HepG2 (cell line): ENCODE results near the gene GPX7. TPM values are rescaled to one million over a fixed set of nuclear protein-coding genes. Genes with fewer than 3 reads are reported as not detected.
A peak's percentile ranks its signal among the peaks of the same experiment; 100 is the strongest.

Experiments
- HIVEP1 ChIP-seq: sonication (generic); formaldehyde crosslinking; IDR thresholded peaks from 2 replicates; pipeline ENCODE4 v1.4.0; 2020; ENCODE audit warnings: mild to moderate bottlenecking, missing genetic modification reagents
- KDM4B ChIP-seq: sonication (generic); formaldehyde crosslinking; IDR thresholded peaks from 2 replicates; pipeline ENCODE4 v1.4.0; 2020; ENCODE audit warnings: missing genetic modification reagents
- KLF13 ChIP-seq: sonication (generic); formaldehyde crosslinking; IDR thresholded peaks from 2 replicates; pipeline ENCODE4 v1.4.0; 2020; ENCODE audit warnings: mild to moderate bottlenecking, missing genetic modification reagents
- NCOA1 ChIP-seq: sonication (generic); formaldehyde crosslinking; IDR thresholded peaks from 2 replicates; pipeline ENCODE4 v1.9.0; 2021; ENCODE audit warnings: missing genetic modification reagents
- POLR2AphosphoS2 ChIP-seq: IDR thresholded peaks from 2 replicates; pipeline ENCODE4 v1.6.1; 2011; ENCODE audit warnings: low read depth, low read length, improper control_type of control experiment
- RAD51 ChIP-seq: fragments of 450-650 bp; IDR thresholded peaks from 2 replicates; pipeline ENCODE4 v1.6.1; 2016; ENCODE audit warnings: borderline replicate concordance
- RARA ChIP-seq: IDR thresholded peaks from 2 replicates; pipeline ENCODE4 v1.6.1; 2016; ENCODE audit warnings: missing genetic modification reagents, missing compliant biosample characterization
- RBFOX2 ChIP-seq: fragments of 200-400 bp; formaldehyde crosslinking; IDR thresholded peaks from 2 replicates; pipeline ENCODE4 v1.6.1; 2017; ENCODE audit warnings: low read depth, mild to moderate bottlenecking, low read length
- SETDB1 ChIP-seq: sonication (generic); formaldehyde crosslinking; IDR thresholded peaks from 2 replicates; pipeline ENCODE4 v1.5.1; 2020; ENCODE audit warnings: missing genetic modification reagents, mild to moderate bottlenecking, borderline replicate concordance
- SIX4 ChIP-seq: sonication (generic); formaldehyde crosslinking; IDR thresholded peaks from 2 replicates; pipeline ENCODE4 v1.4.0; 2020; ENCODE audit warnings: missing genetic modification reagents
- SRSF4 ChIP-seq: fragments of 200-400 bp; formaldehyde crosslinking; IDR thresholded peaks from one replicate; pipeline ENCODE4 v1.6.1; 2018; ENCODE audit warnings: mild to moderate bottlenecking, low read depth, low read length, moderate library complexity; ENCODE audit not compliant: poor library complexity, severe bottlenecking
- XRCC5 ChIP-seq: fragments of 200-400 bp; formaldehyde crosslinking; optimal IDR thresholded peaks from 2 replicates; pipeline ENCODE3; 2017; ENCODE audit warnings: mild to moderate bottlenecking, low read length
- YY1 ChIP-seq: IDR thresholded peaks from 2 replicates; pipeline ENCODE4 v1.6.1; 2011; ENCODE audit warnings: low read length, low read depth, moderate library complexity, mild to moderate bottlenecking; ENCODE audit not compliant: insufficient read depth, insufficient replicate concordance
- ZBED4 ChIP-seq: sonication (generic); formaldehyde crosslinking; IDR thresholded peaks from 2 replicates; pipeline ENCODE4 v1.4.0; 2020; ENCODE audit warnings: missing genetic modification reagents, borderline replicate concordance
- ZNF33A ChIP-seq: sonication (generic); formaldehyde crosslinking; IDR thresholded peaks from 2 replicates; pipeline ENCODE4 v1.5.1; 2020; ENCODE audit warnings: missing genetic modification reagents, mild to moderate bottlenecking, moderate library complexity, borderline replicate concordance
- ZNF567 ChIP-seq: sonication (generic); formaldehyde crosslinking; IDR thresholded peaks from 2 replicates; pipeline ENCODE4 v1.8.1; 2023; ENCODE audit warnings: mild to moderate bottlenecking, missing genetic modification reagents, borderline replicate concordance
- ZNF7 ChIP-seq: IDR thresholded peaks from 2 replicates; pipeline ENCODE4 v1.6.1; 2016; ENCODE audit warnings: missing biosample characterization, missing genetic modification reagents
- ZNF724P ChIP-seq: sonication (generic); formaldehyde crosslinking; IDR thresholded peaks from 2 replicates; pipeline ENCODE4 v1.8.0; 2022; ENCODE audit warnings: missing genetic modification reagents, borderline replicate concordance
- polyA plus RNA-seq, 8 experiments: library from polyadenylated mRNA; depleted of rRNA in 3 of 8; stranded (reverse) in 7 of 8; unstranded in 1 of 8; fragments of >200 nt; fragmentation: Illumina TruSeq in 4 of 8; extraction: Trizol in 4 of 8; gene quantifications; 2 replicates each; pipeline versions ENCODE4 v1.2.1 to v1.2.3, GENCODE V29; 2011 to 2016; ENCODE audit warnings: low read depth in 4 of 8, missing spikeins in 1 of 8, mixed read lengths in 1 of 8; ENCODE audit not compliant: insufficient read depth in 1 of 8
- total RNA-seq, 5 experiments: library from RNA; depleted of rRNA; stranded (reverse); fragments of >200 nt; fragmentation: Illumina TruSeq; extraction: Trizol; gene quantifications; 2 replicates each; pipeline ENCODE4 v1.2.3, GENCODE V29; 2016; ENCODE audit warnings: low read depth in 1 of 5
- TF ChIP-seq, protein P1 (sequence below): sonication (generic); formaldehyde crosslinking; IDR thresholded peaks from 2 replicates; pipeline ENCODE4 v1.4.0; 2020; ENCODE audit warnings: mild to moderate bottlenecking, missing genetic modification reagents
- TF ChIP-seq, protein P2 (sequence below): sonication (generic); formaldehyde crosslinking; IDR thresholded peaks from 2 replicates; pipeline ENCODE4 v1.4.0; 2020; ENCODE audit warnings: missing genetic modification reagents
- TF ChIP-seq, protein P3 (sequence below): sonication (generic); formaldehyde crosslinking; IDR thresholded peaks from 2 replicates; pipeline ENCODE4 v1.8.1; 2022; ENCODE audit warnings: low read depth, mild to moderate bottlenecking, missing genetic modification reagents

The GPX7 gene
- total and polyA plus RNA-seq, 2 of the 13 experiments (the other 11 are each of a cell fraction or from before 2014, with no cell fraction given): 14.1 to 16.2 TPM

DNA sequence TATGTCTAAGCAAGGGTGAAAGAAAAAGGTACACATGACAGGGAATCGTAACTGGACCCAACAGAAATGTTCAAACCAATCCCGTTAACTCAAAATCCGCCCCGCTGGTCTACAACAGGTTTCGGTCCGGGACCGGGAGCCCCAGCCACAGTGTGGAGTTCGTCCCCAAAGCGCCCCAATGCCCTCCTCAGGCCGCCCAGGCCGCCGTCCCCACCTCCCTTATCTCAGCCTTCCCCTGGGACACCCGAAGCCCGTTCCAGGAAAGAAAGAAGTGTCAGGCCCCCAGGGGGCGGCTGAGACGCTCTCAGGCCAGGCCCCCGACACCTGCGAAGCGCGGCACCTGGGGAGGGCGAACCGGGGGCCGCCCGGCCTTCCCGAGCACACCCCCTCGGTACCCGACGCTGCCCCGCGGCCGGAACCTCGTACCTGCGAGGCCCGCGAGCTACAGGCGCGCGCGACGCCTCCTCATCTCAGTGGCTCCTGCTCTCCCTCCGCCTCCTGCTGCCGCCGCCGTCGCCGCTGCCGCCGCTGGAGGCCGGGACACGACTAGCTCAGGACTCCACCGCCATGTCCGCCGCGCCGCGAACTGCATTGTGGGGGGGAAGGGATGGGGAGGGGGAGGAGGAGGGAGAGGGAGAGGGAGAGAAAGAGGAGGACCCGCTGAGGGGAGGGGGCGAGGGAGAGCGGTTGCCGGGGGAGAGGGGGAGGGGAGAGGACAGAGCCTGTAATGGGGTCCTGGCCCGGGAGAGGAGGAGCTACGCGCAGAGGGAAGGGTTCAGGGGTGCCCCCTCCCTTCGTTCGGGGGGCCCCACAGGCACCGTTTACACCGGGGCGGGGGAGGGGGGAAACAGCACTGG is 49.4 kb upstream of the GPX7 start, which contains the start of gene TUT4 (continued):
- TF ChIP-seq POLR2AphosphoS2 (no peak), HIVEP1 (CRISPR knock-in tag) (peak; percentile 61; the same call in 1 of the 2 replicates), KLF13 (CRISPR knock-in tag) (0 out of 2 replicates have a peak, but pooled peaks have one; percentile 17), YY1 (peak; percentile 88), RBFOX2 (peak; percentile 81), RARA (CRISPR knock-in tag) (peak; percentile 23; the same call in 1 of the 2 replicates), KDM4B (CRISPR knock-in tag) (peak; percentile 2; the same call in 1 of the 2 replicates), ZBED4 (CRISPR knock-in tag) (no peak), ZNF567 (CRISPR knock-in tag) (no peak), XRCC5 (no peak), ZNF7 (CRISPR knock-in tag) (no peak), ZNF33A (CRISPR knock-in tag) (0 out of 2 replicates have a peak, but pooled peaks have one; percentile 10), SETDB1 (CRISPR knock-in tag) (no peak), SRSF4 (no peak), RAD51 (no peak), SIX4 (CRISPR knock-in tag) (no peak), NCOA1 (CRISPR knock-in tag) (peak; percentile 82), ZNF724P (no peak)
- TF ChIP-seq, protein P1, sequence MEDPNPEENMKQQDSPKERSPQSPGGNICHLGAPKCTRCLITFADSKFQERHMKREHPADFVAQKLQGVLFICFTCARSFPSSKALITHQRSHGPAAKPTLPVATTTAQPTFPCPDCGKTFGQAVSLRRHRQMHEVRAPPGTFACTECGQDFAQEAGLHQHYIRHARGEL (CRISPR knock-in tag): 0 out of 2 replicates have a peak, but pooled peaks have one; percentile 57
- TF ChIP-seq, protein P2, sequence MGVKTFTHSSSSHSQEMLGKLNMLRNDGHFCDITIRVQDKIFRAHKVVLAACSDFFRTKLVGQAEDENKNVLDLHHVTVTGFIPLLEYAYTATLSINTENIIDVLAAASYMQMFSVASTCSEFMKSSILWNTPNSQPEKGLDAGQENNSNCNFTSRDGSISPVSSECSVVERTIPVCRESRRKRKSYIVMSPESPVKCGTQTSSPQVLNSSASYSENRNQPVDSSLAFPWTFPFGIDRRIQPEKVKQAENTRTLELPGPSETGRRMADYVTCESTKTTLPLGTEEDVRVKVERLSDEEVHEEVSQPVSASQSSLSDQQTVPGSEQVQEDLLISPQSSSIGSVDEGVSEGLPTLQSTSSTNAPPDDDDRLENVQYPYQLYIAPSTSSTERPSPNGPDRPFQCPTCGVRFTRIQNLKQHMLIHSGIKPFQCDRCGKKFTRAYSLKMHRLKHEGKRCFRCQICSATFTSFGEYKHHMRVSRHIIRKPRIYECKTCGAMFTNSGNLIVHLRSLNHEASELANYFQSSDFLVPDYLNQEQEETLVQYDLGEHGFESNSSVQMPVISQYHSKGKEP (CRISPR knock-in tag): no peak
- TF ChIP-seq, protein P3, sequence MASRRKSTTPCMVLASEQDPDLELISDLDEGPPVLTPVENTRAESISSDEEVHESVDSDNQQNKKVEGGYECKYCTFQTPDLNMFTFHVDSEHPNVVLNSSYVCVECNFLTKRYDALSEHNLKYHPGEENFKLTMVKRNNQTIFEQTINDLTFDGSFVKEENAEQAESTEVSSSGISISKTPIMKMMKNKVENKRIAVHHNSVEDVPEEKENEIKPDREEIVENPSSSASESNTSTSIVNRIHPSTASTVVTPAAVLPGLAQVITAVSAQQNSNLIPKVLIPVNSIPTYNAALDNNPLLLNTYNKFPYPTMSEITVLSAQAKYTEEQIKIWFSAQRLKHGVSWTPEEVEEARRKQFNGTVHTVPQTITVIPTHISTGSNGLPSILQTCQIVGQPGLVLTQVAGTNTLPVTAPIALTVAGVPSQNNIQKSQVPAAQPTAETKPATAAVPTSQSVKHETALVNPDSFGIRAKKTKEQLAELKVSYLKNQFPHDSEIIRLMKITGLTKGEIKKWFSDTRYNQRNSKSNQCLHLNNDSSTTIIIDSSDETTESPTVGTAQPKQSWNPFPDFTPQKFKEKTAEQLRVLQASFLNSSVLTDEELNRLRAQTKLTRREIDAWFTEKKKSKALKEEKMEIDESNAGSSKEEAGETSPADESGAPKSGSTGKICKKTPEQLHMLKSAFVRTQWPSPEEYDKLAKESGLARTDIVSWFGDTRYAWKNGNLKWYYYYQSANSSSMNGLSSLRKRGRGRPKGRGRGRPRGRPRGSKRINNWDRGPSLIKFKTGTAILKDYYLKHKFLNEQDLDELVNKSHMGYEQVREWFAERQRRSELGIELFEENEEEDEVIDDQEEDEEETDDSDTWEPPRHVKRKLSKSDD: no peak; the same call in 1 of the 2 replicates
